PC-9 (cell line): Measurements from ENCODE around the gene USH2A. TPM values are rescaled to one million over a fixed set of nuclear protein-coding genes. Genes with fewer than 3 reads are reported as not detected.

Experiments
- BruUV-seq: library from RNA; stranded (reverse); fragments of 400-500 nt; replicated peaks from 2 replicates; lab custom pipeline; 2021; lab: Mats Ljungman, UMichigan
- CTCF ChIA-PET: fragments of 300-600 bp; sonication (Branson Sonifier 250); formaldehyde crosslinking; loops from one replicate; lab custom pipeline; 2022; ENCODE audit warnings: antibody characterized with exemption; lab: Charles Lee
- POLR2A ChIA-PET: fragments of 300-600 bp; sonication (Branson Sonifier 250); formaldehyde crosslinking; loops from one replicate; lab custom pipeline; 2022; ENCODE audit warnings: antibody characterized with exemption; ENCODE audit not compliant: unreplicated experiment; lab: Charles Lee
- DNase-seq, 2 experiments: peaks; one replicate each; pipeline versions ENCODE4 v3.0.0 to v3.0.0-alpha.2; 2015 to 2022; ENCODE audit warnings: mixed read lengths in 1 of 2
- H2AFZ ChIP-seq: fragments of 200-600 bp; sonication (generic); 2 replicates; pipeline ENCODE4 v1.8.1; 2017; ENCODE audit warnings: antibody characterized with exemption
- H3F3A ChIP-seq: fragments of 200-600 bp; sonication (generic); 2 replicates; pipeline ENCODE4 v1.8.1; 2017; ENCODE audit warnings: antibody characterized with exemption, mild to moderate bottlenecking, low read depth; ENCODE audit not compliant: insufficient read depth
- H3K27ac ChIP-seq: fragments of 200-600 bp; sonication (generic); 2 replicates; pipeline ENCODE4 v1.6.1; 2016; ENCODE audit warnings: mixed run types
- H3K27me3 ChIP-seq: fragments of 200-600 bp; sonication (generic); 2 replicates; pipeline ENCODE4 v1.6.1; 2016; ENCODE audit warnings: low read depth, mixed run types; ENCODE audit not compliant: insufficient read depth
- H3K36me3 ChIP-seq: fragments of 200-600 bp; sonication (generic); 2 replicates; pipeline ENCODE4 v1.6.1; 2016; ENCODE audit warnings: low read depth, mixed run types
- H3K4me1 ChIP-seq: fragments of 200-600 bp; sonication (generic); replicated peaks from 2 replicates; pipeline ENCODE4 v1.6.1; 2016; ENCODE audit warnings: mixed run types; ENCODE audit not compliant: insufficient read depth
- H3K4me2 ChIP-seq: fragments of 200-600 bp; sonication (generic); 2 replicates; pipeline ENCODE4 v1.6.1; 2017; ENCODE audit warnings: mixed run types
- H3K4me3 ChIP-seq: fragments of 200-600 bp; sonication (generic); 2 replicates; pipeline ENCODE4 v1.6.1; 2016; ENCODE audit warnings: mixed run types
- H3K79me2 ChIP-seq: fragments of 200-600 bp; sonication (generic); 2 replicates; pipeline ENCODE4 v1.6.1; 2017; ENCODE audit warnings: low read depth, mixed run types
- H3K9me2 ChIP-seq: fragments of 200-600 bp; sonication (generic); 2 replicates; pipeline ENCODE4 v1.8.1; 2017; ENCODE audit warnings: mild to moderate bottlenecking; ENCODE audit not compliant: insufficient read depth
- H3K9me3 ChIP-seq: fragments of 200-600 bp; sonication (generic); 2 replicates; pipeline ENCODE4 v1.8.1; 2016; ENCODE audit warnings: low read depth; ENCODE audit not compliant: insufficient read depth
- H4K20me1 ChIP-seq: fragments of 200-600 bp; sonication (generic); 2 replicates; pipeline ENCODE4 v1.8.1; 2017; ENCODE audit not compliant: insufficient read depth
- CTCF ChIP-seq: fragments of 200-600 bp; sonication (generic); conservative IDR thresholded peaks from 2 replicates; pipeline ENCODE4 v1.6.1; 2017; ENCODE audit warnings: mixed run types, antibody characterized with exemption, mild to moderate bottlenecking, moderate library complexity
- EZH2 ChIP-seq: fragments of 200-600 bp; sonication (generic); IDR thresholded peaks from 2 replicates; pipeline ENCODE4 v1.8.0; 2017; ENCODE audit warnings: antibody characterized with exemption, low read depth
- intact Hi-C: fragments of 100-400 bp; cut with micrococcal nuclease; formaldehyde crosslinking; loops from one replicate; pipeline ENCODE4 v1.10.0; 2022; ENCODE audit not compliant: unreplicated experiment
- total RNA-seq: library from RNA; stranded (reverse); gene quantifications from 2 replicates; pipeline ENCODE4 v1.2.3, GENCODE V29; 2021

USH2A gene
- total RNA-seq, 1 experiment from 2014 or later: not detected

- no peak for TF ChIP-seq CTCF
- TF ChIP-seq EZH2: no peak
- ChIA-PET CTCF (no interaction called here), POLR2A (no interaction called here)
- no peaks in the 10 kb centered on the region for H3K36me3 ChIP-seq
- no peak for DNase-seq
- no peaks in the 10 kb centered on the region for H3K9me3 ChIP-seq
- no peaks in the 10 kb centered on the region for H3K9me2 ChIP-seq
- no peaks in the 10 kb centered on the region for H3F3A ChIP-seq
- H3K4me2 ChIP-seq: no peak overlapping the region
- BruUV-seq: no TSS peak
- no peaks in the 10 kb centered on the region for H3K79me2 ChIP-seq
- no peak overlapping the region for H3K4me3 ChIP-seq
- H3K4me1 ChIP-seq: no peaks in the 10 kb centered on the region
- no peaks in the 10 kb centered on the region for H3K27me3 ChIP-seq
- no peak overlapping the region for H2AFZ ChIP-seq
- intact Hi-C loops: no loop called here
- H3K27ac ChIP-seq: no peak overlapping the region
- no peaks in the 10 kb centered on the region for H4K20me1 ChIP-seq
These were observed 365.3 kb downstream of the USH2A start for GRCh38 chr1:216057947-216058346.

GRCh38 chr1:216057063-216057462 is 366.2 kb downstream of the USH2A start:
- H2AFZ ChIP-seq: no peak overlapping the region
- H3K4me3 ChIP-seq: no peak overlapping the region
- H3K27ac ChIP-seq: no peak overlapping the region
- TF ChIP-seq EZH2: no peak
- TF ChIP-seq CTCF: no peak
- no peak for DNase-seq
- H3K79me2 ChIP-seq: no peaks in the 10 kb centered on the region
- intact Hi-C loops: no loop called here
- no peaks in the 10 kb centered on the region for H4K20me1 ChIP-seq
- H3F3A ChIP-seq: no peaks in the 10 kb centered on the region
- no peaks in the 10 kb centered on the region for H3K4me1 ChIP-seq
- ChIA-PET POLR2A (no interaction called here), CTCF (no interaction called here)
- no peak overlapping the region for H3K4me2 ChIP-seq
- BruUV-seq: no TSS peak
- H3K9me3 ChIP-seq: no peaks in the 10 kb centered on the region
- H3K27me3 ChIP-seq: no peaks in the 10 kb centered on the region
- H3K9me2 ChIP-seq: no peaks in the 10 kb centered on the region
- H3K36me3 ChIP-seq: no peaks in the 10 kb centered on the region

- Histone ChIP-seq H2AFZ (no peak overlapping the region), H3K36me3 (no peaks in the 10 kb centered on the region), H3K9me2 (no peaks in the 10 kb centered on the region), H3K9me3 (no peaks in the 10 kb centered on the region), H3K79me2 (no peaks in the 10 kb centered on the region), H3K4me3 (no peak overlapping the region), H3K4me2 (no peak overlapping the region), H3K27ac (no peak overlapping the region), H3K27me3 (no peaks in the 10 kb centered on the region), H3F3A (no peaks in the 10 kb centered on the region), H4K20me1 (no peaks in the 10 kb centered on the region), H3K4me1 (no peaks in the 10 kb centered on the region)
- no peak for TF ChIP-seq EZH2
- TF ChIP-seq CTCF: no peak
- POLR2A ChIA-PET: no interaction called here
- no peak for DNase-seq
- intact Hi-C loops: no loop called here
- CTCF ChIA-PET: no interaction called here
- no TSS peak for BruUV-seq
These were observed 368.2 kb downstream of the USH2A start for GRCh38 chr1:216055004-216055403.
